ENCODE data around the gene RAB12. TPM values are rescaled to one million over a fixed set of nuclear protein-coding genes. Genes with fewer than 3 reads are reported as not detected.

Gene RAB12
- total RNA-seq, 1 experiment from 2014 or later: 51.3 TPM

DNA sequence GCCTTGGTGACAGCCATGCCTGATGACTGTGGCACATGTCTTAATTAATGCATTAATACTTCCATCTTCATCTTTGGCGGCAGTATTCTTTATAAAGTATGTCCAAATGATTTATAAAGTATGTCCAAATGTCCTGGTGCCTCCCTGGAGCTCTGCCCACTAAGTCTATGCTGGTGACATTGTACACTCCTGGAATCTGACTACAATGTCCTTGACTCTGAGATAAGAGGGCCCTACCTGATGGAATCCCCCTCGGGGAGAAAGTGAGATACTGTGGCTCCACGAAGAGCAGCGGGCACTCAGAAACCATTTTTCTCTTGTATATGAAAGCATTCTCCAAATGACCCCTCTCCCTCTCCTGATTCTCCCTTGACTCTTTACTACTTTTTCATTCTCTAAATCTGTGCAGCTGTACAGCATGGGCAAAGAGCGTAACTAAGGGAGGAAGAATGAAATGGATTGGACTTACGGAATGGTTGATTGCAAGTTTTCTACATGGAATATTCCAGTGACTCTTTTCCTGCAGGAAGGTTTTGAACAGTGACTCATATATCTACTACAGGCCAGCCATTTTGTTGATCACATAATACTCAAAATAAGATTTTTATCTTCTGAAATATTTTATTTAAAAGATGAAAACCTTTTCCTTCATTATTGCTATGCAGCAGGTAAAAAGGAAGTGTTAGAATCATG is 17.3 kb downstream of the RAB12 start:
- peaks cover 22% of the 10 kb centered on the region for H3K4me1 ChIP-seq (ENCODE audit: insufficient read depth, low read length)
- no peak overlapping the region for H3T11ph ChIP-seq (ENCODE audit: low read length)
- no peak overlapping the region for H3K4ac ChIP-seq (ENCODE audit: low read depth, low read length)
- TF ChIP-seq CTCF (conservative IDR thresholded peaks at IDR 0.05): no peak
- DNase-seq: no peak
- no peak overlapping the region for H4K91ac ChIP-seq (ENCODE audit: insufficient read length, low read depth, low read length)
- H4K8ac ChIP-seq (replicated peaks; ENCODE audit: insufficient read length, low read depth, low read length): no peak overlapping the region
- H3K9me3 Mint-ChIP-seq: no peaks in the 10 kb centered on the region
- H3K27ac Mint-ChIP-seq: peak overlapping the region; percentile 12 to 83 (median 61); a peak in 5 of 7 replicates
- H3K4me3 Mint-ChIP-seq: no peak overlapping the region; a peak in 1 of 5 replicates
- H3K4me2 ChIP-seq (ENCODE audit: insufficient read depth, insufficient read length, low read length): no peak overlapping the region
- H2AFZ ChIP-seq (ENCODE audit: low read length): no peak overlapping the region
- no peak overlapping the region for H3K27ac ChIP-seq (ENCODE audit: insufficient read length, low read depth, low read length)
- peaks cover 30 to 54% (median 31%) of the 10 kb centered on the region in 3 experiments for H3K36me3 Mint-ChIP-seq (ENCODE audit: insufficient read depth in 1 of 3, low read depth in 3 of 3)
- no peak overlapping the region for H3K14ac ChIP-seq (ENCODE audit: insufficient read depth, low read length)
- H3K27me3 ChIP-seq (ENCODE audit: insufficient read depth, low read length): no peaks in the 10 kb centered on the region
- no peak overlapping the region for H2BK120ac ChIP-seq (ENCODE audit: low read depth, low read length, poor library complexity, severe bottlenecking)
- H2BK12ac ChIP-seq (ENCODE audit: insufficient read length, low read depth, low read length): no peak overlapping the region
- no peaks in the 10 kb centered on the region for H3K79me1 ChIP-seq (ENCODE audit: insufficient read depth, low read depth, low read length, poor library complexity, severe bottlenecking)
- H3K23ac ChIP-seq (ENCODE audit: insufficient read length, low read depth, low read length): no peak overlapping the region
- H2BK20ac ChIP-seq (ENCODE audit: low read depth, low read length, poor library complexity, severe bottlenecking): no peak overlapping the region
- no peaks in the 10 kb centered on the region for H3K9me3 ChIP-seq (ENCODE audit: control insufficient read depth, low read depth, low read length)
- no peak overlapping the region for H3K9ac ChIP-seq (ENCODE audit: extremely low read depth, insufficient read length, low read length)
- H2AK5ac ChIP-seq (ENCODE audit: insufficient read length, low read length): no peak overlapping the region
- no peak overlapping the region for H4K5ac ChIP-seq (ENCODE audit: insufficient read length, low read depth, low read length)
- H2BK5ac ChIP-seq (ENCODE audit: insufficient read length, low read length): no peak overlapping the region
- no peaks in the 10 kb centered on the region for H4K20me1 ChIP-seq (ENCODE audit: control insufficient read depth, insufficient read depth, insufficient read length)
- H3K79me2 ChIP-seq (ENCODE audit: insufficient read depth, low read length): peaks cover 39% of the 10 kb centered on the region; the same call in 1 of the 2 replicates
- H3K4me1 Mint-ChIP-seq: peaks cover 81 to 83% of the 10 kb centered on the region in 2 experiments
- WGBS (ENCODE audit: extremely low coverage, insufficient read length, low lambda C conversion rate): no CpG with 5 or more reads among the region's 6 CpGs
- H3K27me3 Mint-ChIP-seq (ENCODE audit: low read depth): no peaks in the 10 kb centered on the region
- H2BK15ac ChIP-seq (ENCODE audit: low read depth, low read length): no peak overlapping the region
- no peak overlapping the region for H3K56ac ChIP-seq (ENCODE audit: insufficient read length, low read depth, low read length)
- H3K18ac ChIP-seq (ENCODE audit: insufficient read length, low read depth, low read length): no peak overlapping the region
- H3K23me2 ChIP-seq (ENCODE audit: insufficient read length, low read depth, low read length, poor library complexity, severe bottlenecking): no peaks in the 10 kb centered on the region
